HG02678 (cell line): ENCODE measurements around the gene SLC22A3.
"Not testable (repeated sequence)": the region's sequence is repeated elsewhere in the genome, so short reads cannot be mapped to it uniquely, and the experiment has no call there.

Experiments used
- ATAC-seq: cut with Tn5 transposase; IDR thresholded peaks from one replicate; pipeline ENCODE4 v1.9.1; 2021; ENCODE audit warnings: mild to moderate bottlenecking, moderate library complexity; ENCODE audit not compliant: unreplicated experiment

The SLC22A3 gene, protein sequence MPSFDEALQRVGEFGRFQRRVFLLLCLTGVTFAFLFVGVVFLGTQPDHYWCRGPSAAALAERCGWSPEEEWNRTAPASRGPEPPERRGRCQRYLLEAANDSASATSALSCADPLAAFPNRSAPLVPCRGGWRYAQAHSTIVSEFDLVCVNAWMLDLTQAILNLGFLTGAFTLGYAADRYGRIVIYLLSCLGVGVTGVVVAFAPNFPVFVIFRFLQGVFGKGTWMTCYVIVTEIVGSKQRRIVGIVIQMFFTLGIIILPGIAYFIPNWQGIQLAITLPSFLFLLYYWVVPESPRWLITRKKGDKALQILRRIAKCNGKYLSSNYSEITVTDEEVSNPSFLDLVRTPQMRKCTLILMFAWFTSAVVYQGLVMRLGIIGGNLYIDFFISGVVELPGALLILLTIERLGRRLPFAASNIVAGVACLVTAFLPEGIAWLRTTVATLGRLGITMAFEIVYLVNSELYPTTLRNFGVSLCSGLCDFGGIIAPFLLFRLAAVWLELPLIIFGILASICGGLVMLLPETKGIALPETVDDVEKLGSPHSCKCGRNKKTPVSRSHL

DNA sequence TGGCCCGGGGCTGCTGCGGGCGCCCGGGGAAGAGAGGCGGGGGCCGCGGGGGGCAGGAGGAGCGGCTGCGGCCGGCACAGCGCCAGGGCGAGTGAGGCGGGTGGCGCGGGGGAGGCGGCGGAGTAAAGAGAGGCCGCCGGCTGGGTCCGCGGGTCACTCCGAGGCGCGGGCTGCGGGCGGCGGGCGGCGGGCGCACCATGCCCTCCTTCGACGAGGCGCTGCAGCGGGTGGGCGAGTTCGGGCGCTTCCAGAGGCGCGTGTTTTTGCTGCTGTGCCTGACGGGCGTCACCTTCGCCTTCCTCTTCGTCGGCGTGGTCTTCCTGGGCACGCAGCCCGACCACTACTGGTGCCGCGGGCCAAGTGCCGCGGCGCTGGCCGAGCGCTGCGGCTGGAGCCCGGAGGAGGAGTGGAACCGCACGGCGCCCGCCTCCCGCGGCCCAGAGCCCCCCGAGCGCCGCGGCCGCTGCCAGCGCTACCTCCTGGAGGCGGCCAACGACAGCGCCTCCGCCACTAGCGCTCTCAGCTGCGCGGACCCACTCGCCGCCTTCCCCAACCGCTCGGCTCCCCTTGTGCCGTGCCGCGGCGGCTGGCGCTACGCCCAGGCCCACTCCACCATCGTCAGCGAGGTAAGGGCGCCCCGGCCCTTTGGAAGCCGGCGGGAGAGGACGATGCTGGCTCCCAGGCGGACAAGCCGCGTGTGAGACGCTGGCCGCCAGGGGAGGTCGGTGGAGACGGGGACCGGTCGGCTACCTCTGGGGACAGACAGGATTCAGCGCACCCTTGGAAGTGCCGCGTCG lies at the start of gene SLC22A3:
TSS of gene SLC22A3 (plus strand) at position 156 of the 797 bp plus-strand sequence. CDS start at position 198, 42 bp downstream.
- ATAC-seq: no peak

DNA sequence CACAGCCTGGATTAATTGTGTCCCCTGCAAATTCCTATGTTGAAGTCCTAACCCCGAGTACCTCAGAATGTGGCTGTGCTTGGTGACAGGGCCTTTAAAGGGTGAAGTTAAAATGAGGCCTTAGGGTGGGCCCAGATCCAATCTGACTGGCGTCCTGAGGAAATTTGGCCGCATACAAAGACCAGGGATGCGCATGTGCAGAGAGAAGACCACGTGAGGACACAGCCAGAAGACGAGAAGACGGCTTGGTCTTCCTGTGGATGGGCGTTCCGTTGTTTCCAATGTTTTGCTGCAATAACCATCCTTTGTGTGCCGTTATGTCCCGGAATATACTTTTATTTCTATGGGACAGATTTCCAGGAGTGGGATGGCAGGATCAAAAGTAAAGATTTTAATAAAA lies 48.6 kb upstream of the SLC22A3 start:
- no peak for ATAC-seq

DNA sequence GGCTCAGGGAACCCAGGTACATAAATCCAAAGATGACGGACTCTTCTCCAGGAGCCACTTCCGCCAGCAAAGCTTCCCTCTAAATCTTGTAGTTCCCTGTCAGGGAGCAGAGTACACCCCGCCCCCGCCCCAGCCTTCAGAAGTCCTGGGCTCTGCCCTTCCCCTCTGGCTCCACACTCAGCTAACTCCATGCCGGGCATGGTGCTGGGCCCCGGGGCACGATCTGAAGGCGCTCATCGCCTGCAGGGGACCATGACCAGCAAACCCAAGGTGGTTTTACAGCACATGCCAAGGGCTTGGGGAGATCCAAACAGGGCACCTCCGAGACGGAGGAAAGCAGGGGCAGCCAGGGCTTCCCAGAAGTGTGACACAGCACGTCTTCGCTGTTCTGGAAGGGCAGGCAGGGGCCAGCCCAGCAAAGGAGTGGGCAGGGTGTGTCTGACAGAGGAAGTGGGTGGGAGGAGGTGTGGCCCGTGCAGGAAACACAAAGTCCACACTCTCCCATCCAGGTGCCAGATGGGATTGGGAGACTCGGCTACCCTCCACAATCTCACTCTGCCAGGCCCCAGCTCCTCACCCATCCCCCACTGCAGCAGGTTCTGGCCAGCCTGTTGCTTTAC lies 48.0 kb upstream of the SLC22A3 start:
- no peak for ATAC-seq

DNA sequence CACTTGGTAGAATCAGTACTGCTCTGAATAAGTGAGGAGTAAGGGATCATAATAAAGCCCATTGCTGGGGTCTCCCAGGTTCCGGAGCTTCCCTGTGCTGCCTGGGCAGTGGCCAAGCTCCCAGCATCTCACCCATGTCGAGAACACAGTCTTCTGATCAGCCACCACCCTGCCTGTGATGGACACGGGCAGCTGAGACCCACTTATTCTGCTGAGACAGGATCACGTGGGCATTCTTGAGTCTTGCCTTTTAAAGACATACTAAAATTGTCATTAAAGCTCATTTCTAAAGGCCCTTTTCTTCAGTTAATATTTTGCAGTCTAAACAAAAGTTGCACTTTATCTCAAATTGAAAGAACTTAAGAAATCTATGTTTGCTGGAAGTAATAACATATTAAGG lies 46.8 kb upstream of the SLC22A3 start:
- no peak for ATAC-seq

DNA sequence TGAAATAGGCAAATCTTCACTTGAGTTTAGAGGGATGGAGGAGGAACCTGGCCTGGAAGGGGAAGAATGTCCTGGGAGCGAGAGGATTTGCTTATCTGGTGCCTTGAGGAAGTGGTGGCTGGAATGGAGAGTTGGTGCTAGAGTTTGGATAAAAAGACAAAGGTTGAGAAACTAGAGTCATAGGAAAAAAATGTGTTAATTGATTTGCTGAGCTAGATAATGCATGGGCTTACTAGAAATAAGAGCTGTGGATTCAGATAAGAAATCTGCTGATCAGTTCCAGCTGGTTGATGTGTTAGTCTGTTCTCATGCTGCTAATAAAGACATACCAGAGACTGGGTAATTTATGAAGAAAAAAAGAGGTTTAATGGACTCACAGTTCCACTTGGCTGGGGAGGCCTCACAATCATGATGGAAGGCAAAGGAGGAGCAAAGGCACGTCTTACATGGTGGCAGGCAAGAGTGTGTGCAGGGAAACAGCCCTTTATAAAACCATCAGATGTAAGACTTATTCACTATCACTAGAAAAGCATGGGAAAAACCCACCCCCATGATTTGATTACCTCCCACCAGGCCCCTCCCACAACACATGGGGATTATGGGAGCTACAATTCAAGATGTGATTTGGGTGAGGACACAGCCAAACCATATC lies 45.6 kb upstream of the SLC22A3 start:
- not testable (repeated sequence) for ATAC-seq

DNA sequence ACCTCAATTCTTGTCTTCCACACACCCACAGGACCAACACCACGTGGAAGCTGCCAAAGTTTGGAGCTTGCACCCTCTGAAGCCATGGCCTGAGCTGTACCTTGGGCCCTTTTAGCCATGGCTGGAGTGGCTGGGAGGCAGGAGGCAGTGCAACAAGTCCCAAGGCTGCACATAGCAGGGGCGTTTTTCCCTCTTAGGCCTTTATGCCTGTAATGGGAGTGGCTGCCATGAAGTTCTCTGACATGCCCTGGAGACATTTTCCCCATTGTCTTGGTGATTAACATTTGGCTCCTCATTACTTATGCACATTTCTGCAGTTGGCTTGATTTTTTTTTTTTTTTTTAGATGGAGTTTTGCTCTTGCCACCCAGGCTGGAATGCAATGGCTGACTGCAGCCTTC lies 44.4 kb upstream of the SLC22A3 start:
- no peak for ATAC-seq

DNA sequence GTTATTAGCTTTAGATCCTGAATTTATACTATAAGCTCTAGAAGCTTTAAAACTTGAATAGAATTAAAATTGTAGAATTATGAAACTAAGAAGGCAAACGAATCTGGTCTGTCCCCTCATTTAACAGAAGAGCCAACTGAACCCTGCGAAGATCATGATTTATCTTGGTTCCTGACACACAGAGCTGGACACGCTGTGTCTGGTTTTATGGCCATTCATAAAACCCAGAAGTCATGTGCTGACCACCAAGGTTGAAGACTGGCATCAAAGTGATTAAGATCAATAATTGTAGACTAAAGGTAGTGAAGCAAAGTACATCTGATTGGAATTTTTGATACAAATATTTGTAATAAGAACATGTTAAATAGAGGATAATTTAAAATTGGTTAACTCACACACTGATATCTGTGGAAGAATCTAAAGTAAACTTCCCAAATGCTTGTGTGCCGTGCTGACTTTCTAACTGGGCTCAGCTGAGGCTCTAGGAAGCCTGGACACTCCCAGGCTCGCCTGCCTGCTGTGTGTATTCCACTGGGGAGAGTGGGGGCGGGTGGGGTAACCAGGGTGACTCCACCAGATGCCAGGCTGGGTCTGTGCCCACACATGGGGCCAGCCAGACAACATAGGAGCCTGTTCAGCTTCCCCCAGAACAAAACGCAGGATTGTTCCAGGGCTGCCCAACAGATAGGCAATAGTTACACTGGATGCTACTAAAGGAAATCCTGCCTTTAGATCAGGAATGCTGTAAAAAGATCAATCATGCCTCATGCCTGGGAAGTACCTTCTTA lies 42.1 kb upstream of the SLC22A3 start:
- ATAC-seq: no peak

DNA sequence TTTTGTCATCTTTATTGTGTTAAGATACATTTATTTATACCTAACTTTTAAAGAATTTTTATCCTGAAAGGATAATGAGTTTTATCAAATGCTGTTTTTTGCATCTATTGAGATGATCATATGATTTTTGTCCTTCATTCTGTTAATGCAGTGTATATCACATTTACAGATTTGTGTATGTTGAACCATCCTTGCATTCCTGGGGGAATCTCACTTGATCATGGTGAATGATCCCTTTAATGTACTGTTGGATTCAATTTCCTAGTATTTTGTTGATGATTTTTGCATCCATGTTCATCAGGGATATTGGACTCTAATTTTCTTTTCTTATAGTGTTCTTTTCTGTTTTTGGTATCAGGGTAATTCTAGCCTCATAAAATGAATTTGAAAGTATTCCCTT lies 38.5 kb upstream of the SLC22A3 start:
- ATAC-seq: no peak

DNA sequence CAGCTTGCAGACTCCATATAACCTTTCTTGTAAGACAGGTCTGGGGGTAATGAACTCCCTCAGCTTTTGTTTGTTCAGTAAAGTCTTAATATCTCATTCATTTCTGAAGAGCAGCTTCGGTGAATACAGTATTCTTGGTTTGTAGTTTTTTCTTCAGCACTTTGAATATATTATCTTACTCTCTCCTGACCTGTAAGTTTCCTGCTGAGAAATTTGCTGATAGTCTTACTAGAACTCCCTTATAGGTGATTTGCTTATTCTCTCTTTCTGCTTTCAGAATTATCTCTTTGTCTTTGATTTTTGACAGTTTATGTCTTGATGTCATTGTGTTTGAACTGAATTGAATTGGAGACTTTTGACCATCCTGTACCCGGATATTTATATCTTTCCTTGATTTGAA lies 35.3 kb upstream of the SLC22A3 start:
- no peak for ATAC-seq

DNA sequence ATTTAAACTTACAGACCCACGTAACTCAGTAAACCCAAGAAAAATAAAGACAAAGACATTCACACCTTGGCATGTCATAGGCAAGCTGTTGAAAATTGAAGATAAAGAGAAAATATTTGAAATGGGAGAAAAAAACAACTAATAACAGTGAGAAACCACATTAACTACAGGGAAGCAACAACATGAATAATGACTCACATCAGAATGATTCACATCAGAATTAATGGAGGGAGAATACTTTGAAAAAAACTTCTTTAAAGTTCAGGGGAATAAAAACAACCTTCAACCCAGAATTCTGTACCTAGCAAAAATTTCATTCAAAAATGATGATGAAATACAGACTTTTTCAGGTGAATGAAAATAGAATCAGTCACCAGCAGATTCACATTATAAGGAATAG lies 32.9 kb upstream of the SLC22A3 start:
- no peak for ATAC-seq

DNA sequence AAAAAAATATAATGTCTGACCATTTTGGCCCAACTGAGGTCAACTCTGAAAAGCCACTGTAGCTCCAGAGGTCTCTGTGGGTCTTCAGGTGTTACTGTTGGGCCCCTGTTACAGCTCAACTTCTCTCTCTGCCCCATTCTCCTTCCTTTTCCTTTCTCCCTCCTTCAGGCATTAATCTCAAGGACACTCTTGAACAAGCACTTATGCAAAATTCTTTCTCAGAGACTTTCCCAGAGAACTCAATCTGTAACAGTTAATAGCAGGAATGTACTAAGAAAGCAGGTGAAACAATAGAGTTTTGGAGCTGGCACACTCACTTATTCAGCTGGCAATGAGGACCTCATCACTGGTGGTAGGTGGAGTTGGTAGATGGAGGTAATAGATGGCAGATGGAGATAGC lies 31.9 kb upstream of the SLC22A3 start:
- ATAC-seq: no peak

DNA sequence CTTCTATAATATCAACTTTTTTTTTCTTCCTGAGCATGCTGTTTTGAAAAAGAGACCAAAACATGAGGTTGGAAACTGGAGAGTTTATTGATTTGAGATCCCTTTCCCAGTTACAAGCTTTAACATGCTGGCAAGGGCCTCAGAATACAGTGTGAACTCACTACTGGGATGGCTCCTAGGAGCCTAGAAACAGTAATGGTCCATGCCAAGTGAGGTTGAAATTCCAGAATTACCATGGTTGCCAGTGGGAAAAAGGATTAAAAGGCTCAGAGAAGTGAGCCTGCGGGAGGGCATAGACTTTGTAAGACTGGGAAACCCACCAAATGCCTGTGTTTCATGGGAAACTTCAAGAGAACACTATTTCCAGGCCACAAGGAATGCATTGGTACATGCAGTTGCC lies 28.9 kb upstream of the SLC22A3 start:
- no peak for ATAC-seq

DNA sequence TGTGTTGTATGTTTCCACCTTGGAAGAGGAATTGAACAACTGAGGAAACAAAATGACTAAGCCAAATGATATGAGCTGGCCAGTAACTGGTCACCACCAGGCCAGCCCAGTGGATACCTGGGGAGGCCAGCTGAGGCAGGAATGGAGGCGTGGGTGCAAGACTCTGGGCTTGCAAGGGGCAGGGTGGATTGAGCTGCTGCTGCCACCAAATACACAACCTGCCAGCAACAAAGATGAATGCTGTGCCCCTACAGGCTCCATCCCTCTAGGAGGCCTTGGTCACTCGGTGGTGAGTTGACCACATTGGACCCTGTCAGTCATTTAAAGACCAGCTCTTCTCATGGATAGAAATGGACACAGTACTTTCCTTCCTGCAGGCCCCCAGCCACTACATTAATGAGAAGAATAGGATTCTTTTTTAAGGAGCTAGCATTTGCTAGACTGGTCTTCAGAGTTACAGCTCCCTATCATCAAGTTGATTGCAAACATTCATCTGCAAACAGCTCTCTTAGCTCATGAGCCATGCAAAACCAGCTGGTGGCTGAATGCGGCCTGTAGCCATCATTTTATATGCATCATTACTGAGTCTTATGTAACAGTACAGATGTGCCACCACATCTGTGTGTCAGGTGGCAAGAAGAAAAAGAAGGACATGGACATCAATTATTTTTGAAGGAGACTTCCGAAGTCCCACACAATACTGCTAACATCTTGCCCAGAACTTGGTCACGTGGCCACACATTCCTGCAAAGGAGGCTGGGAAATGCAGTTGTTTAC lies 26.3 kb upstream of the SLC22A3 start:
- ATAC-seq: no peak

DNA sequence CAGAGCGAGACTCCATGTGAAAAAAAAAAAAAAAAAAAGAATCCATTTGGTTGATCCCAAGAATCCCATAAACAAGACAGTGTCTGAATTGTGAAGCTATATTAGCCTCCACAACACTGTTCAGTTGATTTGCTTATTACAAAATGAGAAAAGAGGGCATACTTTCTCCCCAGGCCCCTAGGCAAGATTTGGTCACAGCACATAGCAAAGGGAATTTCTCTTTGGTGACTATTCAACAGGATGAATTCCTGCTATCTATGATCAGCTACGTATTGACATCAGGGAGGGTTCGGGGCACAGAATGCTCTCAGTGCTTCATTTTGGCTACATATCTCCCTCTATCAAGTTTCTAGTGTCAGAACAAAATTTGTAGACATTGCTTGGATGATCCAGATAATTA lies 20.2 kb upstream of the SLC22A3 start:
- ATAC-seq: no peak

DNA sequence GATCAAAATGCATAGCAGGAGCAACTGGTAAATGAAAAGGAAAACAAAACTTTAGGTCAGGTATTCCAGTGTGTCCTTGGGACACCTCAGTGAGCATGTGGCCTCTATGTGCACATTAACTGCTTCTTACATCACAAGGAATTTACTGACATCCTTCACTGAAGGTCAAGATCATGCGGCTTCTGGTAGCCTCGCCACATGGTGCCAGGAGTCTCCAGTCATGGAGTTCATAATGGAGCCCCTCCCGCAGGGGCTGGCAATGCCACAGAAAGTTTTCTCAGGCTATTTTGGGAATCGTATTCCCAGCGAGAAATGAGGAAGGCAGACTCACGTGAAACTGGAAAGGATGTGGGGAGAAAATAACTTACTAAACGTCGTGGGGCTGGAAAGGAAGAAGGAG lies 19.7 kb upstream of the SLC22A3 start:
- no peak for ATAC-seq

DNA sequence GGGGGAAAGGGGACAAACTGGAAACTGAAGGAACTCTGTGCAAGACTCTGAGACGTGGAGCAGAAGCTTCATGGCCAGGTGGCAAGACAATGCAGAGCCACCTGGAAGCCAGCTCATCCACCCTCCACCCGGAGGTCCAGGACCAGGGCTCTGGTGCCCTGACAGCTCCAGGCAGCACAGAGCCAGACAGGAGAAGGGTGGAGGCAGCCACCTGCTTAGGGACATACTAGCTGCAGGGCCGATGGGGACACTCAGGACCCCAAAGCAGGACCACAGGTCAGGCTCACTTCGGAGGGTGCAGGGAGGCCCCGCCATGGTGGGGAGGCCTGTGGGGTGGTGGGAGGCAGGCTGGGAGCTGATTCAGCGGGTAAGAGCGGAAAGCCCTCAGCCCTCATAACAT lies 19.0 kb upstream of the SLC22A3 start:
- ATAC-seq: no peak

DNA sequence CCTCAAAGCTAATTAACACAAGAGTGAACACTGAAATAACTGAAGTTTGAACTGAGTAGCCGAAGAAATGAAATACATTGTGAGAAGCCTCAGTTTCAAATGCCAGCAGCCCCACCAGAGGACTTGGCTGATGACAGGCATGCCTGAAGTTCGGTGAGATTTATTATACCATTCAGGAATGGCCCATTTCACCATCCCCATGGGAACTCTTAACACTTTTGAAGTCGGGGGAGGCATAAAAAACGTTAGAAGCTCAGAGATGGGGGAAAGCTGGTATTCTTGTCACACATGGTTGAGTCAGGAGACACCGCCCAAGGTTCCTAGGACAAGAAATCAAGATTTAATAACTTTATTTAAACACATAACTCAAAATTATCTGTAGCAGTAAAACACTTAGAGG lies 17.6 kb upstream of the SLC22A3 start:
- ATAC-seq: no peak

DNA sequence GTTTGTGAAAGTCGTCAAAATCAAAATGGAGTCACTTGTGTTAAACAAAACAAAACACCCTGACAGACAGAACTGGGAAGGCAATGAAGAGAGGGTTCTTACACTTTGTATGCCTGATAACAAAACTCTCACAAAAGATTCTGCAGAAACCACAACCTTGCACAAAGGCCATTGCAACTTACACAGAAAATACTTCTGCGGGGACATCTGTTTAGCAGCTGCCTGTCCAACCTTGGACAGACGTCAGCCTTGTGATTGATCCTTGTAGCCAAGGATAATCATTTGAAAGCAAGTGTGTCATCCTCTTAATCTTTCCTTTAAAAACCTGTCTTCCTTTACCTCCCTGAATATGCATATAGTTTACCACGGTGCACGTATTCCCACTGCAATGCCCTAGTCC lies 17.0 kb upstream of the SLC22A3 start:
- ATAC-seq: no peak

DNA sequence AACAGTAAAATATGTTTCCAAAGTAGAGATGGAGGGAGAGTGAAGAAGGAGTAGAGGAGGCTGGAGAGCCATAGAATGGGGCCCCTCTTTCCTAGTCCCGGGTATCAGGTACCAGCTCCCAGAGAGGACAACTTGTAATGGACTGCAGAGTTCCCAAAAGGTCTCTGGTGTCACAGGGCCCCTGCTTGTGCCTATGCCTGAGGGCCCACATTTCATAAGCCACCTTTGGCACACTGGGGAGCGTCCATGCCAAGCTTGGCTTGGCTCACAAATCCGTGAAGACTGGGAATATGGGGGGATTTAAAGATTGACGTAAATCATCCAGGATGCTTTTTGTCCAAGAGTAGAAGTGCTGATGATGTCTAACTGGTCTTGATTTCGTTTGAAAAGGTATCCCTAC lies 16.4 kb upstream of the SLC22A3 start:
- no peak for ATAC-seq
